NCI-H1436 (cell line): Measurements from ENCODE around the gene OR4C45.
"Not testable (repeated sequence)": the region's sequence is repeated elsewhere in the genome, so short reads cannot be mapped to it uniquely, and the experiment has no call there.

Experiments
- DNase-seq: peaks from one replicate; lab custom pipeline; 2025; lab: John Stamatoyannopoulos, UW

Gene OR4C45

DNA sequence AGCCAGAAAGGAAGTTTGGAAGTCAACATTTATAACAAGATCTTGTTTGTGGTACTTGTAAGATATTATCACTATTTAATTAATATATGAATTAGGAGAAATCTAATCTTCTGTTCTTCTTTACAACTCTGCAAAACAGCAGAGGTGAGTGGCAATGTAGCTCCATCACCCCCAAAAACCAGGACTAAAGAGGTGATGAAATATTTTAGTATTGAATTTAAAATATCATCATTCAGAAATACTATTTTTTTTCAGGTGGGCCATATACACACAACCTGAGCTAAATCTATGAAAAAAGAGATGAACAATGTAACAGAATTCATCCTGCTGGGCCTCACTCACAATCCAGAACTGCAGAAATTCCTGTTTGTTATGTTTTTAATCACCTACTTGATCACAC, at the start of gene OR4C45:
OR4C45 (plus strand) TSS at position 301 of the 400 bp plus-strand sequence.
- DNase-seq = no peak

DNA sequence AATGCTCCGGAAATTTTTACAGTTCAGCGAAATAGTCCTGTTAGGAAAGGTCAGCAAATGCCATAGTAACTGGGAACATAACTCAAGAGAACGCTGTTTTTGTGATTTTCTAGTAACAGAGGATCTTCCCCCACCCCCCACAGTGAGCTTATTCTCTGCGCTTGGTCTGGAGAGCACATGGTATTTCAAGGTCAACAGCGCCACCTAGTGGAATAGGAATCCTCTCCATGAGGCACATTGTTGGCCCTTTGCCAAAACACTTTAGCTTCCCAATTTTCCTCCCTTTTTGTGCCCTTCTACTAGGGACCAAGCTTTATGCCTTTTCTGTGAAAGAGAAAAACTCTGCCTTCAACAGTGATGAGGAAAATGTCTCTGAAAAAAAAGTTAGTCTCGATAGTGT, 37.1 kb upstream of the OR4C45 start:
- peak; percentile 57 for DNase-seq

DNA sequence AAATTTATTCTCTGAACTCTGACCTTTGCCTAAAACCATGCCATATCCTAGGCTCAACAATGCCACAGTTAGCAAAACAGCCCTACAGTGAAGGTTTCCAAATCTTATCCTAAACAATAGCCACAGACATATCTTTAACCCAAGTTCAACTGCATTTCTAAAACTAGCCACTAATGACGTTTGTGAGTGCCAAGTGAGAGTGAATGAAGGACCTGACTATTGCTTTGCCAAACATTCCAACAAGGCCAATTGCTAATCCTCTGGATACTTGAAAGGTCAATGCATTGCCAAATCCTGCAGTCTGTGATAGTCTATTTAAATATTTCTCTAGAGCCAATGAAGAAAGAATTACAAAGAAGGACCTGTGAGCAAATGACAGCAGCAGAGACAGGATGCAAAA, 2.5 kb upstream of the OR4C45 start:
- DNase-seq = no peak

DNA sequence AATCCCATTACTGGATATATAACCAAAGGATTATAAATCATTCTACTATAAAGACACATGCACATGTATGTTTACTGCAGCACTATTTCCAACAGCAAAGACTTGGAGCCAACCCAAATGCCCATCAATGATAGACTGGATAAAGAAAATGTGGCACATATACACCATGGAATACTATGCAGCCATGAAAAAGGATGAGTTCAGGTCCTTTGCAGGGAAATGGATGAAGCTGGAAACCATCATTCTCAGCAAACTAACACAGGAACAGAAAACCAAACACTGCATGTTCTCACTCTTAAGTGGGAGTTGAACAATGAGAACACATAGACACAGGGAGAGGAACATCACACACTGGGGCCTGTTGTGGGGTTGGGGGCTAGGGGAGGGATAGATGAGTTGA, 3.6 kb downstream of the OR4C45 start:
- not testable (repeated sequence) for DNase-seq

DNA sequence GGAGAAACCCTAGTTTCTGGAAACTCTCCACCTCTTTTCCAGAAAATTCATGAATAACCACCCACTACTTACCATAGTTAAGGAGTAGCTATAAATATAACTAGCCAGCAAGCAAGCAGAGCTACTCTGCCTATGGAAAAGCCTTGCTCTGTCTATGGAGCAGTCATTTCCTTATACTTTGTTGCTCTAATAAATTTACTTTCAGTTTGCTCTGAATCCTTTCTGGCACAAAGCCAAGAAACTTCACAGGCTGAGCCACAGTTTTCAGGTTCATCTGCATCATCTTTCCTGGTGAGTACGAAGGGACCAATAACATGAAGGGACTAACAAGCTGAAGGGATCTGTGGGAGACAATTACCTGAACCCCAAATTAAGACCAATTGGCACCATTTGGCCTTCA, 4.6 kb downstream of the OR4C45 start:
- DNase-seq = no peak

DNA sequence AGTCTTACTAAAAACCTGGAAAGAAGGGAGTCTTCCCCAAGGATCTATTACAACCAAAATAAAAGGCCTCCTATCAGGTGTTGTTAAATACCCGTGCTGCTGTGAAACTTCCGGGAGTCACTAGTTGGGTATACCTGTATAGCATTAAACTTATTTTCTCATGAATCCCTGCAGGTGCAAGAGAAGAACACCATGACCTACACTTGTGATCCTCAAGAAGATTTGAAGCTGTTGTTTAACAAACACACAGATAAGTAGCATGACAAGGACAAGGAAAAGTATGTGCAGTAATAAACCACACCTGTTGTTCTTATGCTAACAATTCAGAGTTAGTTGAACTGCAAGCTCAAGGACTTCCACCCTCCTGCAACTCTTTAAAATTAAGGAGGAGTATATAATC, 12.0 kb downstream of the OR4C45 start:
- no peak for DNase-seq

DNA sequence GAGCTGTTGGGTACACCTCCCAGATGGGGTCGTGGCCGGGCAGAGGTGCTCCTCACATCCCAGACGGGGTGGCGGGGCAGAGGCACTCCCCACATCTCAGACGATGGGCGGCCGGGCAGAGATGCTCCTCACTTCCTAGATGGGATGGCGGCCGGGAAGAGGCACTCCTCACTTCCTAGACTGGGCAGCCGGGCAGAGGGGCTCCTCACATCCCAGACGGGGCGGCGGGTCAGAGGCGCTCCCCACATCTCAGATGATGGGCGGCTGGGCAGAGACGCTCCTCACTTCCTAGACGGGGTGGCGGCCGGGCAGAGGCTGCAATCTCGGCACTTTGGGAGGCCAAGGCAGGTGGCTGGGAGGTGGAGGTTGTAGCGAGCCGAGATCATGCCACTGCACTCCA, 30.4 kb downstream of the OR4C45 start:
- not testable (repeated sequence) for DNase-seq

DNA sequence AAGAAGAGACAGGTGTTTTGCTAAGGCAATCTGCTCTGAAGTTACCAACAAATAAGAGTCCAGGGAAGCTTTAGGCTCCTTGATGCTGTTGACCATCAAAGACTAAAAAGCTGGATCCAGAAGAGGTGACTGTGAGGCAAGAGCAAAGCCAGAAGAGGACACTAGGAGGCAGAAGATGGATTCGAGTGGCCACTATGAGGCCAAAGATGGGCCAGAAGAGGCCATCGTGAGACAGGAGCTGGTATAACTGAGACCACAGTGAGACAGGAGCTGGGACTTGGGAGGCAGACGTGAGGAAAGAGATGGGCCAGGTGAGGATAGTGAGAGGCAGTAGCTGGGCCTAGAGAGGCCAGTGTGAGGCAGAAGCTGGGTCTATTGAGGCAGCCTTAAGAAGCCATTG, 37.7 kb downstream of the OR4C45 start:
- no peak for DNase-seq

DNA sequence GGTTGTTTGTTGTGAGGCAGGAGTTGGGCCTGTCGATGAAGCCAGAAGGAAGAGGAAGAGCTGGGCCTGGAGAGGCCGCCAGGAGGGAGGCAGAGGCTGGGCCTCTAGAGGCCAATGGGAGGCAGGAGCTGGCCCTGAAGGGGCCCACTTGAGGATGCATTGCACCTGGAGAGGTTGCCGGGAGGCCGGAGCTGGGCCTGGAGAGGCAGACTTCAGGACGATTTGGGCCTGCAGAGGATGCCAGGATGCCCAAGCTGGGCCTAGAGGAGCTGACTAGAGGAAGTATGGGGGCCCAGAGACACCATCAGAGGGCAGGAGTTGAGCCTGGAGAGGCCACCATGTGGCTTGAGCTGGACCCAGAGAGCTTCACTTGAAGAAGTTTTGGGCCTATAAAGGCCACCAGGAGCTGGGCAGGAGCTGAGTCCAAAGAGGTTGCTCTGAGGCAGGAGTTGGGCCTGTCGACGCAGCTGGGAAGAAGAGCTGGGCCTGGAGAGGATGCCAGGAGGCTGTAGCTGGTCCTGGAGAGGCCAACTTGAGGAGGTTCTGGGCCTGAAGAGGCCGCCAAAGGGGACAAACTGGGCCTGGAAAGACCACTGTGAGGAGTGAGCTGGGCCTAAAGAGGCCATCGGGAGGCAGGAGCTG, 39.0 kb downstream of the OR4C45 start:
- no peak for DNase-seq

DNA sequence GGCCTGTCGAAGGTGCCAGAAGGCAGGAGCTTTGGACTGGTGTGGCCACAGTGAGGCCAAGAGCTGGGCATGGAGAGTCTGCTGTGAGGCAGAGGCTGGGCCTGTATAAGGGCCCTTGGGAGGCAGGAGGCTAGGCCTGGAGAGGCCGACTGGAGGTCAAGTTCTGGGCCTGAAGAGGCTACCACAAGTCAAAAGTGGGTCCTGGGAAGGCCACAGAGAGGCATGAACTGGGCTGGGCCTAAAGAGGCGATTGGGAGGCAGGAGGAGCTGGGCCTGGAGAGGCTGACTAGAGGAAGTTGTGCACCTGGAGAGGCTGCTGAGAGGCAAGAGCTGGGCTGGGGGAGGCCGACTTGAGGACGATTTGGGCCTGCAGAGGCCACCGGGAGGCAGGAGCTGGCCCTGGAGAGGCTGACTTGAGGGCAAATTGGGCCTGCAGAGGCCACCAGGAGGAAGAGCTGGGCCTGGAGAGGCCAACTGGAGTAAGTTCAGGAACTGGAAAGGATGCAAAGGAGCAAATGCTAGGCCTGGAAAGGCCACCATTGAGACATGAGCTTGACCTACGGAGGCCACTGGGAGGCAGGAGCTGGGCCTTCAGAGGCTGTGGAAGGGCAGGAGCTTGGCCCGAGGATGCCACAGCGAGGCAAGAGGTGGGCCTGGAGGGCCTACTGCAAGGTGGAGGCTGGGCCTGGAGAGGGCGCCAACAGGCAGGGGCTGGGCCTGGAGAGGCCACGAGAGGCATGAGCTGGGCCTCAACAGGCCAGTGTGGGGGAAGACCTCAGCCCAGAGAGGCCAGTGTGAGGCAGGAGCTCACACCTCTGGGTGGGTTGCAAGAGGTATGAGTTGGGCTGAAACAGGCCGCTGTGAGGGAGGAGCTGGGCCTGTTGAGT, 39.8 kb downstream of the OR4C45 start:
- no peak for DNase-seq

DNA sequence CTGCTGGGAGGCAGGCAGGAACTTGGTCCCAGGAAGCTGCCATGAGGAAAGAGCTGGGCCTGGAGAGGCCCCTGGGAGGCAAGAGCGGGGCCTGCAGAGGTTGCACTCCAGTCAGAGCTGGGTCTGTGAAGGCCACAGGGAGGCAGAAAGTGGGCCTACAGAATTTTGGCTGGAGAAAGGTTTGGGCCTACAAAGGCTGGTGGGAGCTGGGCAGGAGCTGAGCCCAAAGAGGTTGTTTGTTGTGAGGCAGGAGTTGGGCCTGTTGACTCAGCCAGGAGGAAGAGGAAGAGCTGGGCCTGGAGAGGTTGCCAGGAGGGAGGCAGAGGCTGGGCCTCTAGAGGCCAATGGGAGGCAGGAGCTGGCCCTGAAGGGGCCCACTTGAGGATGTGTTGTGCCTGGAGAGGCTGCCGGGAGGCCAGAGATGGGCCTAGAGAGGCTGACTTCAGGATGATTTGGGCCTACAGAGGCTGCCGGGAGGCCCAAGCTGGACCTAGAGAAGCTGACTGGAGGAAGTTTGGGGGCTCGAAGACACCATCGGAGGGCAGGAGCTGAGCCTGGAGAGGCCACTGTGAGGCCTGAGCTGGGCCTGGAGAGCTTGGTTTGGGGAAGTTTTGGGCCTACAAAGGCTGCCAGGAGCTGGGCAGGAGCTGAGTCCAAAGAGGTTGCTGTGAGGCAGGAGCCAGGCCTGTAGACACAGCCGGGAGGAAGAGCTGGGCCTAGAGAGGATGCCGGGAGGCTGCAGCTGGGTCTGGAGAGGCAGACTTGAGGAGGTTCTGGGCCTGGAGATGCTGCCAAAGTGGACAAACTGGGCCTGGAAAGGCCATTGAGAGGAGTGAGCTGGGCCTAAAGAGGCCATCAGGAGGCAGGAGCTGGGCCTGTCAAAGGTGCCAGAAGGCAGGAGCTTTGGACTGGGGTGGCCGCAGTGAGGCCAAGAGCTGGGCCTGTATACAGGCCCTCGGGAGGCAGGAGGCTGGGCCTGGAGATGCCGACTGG, 40.7 kb downstream of the OR4C45 start:
- DNase-seq = no peak

DNA sequence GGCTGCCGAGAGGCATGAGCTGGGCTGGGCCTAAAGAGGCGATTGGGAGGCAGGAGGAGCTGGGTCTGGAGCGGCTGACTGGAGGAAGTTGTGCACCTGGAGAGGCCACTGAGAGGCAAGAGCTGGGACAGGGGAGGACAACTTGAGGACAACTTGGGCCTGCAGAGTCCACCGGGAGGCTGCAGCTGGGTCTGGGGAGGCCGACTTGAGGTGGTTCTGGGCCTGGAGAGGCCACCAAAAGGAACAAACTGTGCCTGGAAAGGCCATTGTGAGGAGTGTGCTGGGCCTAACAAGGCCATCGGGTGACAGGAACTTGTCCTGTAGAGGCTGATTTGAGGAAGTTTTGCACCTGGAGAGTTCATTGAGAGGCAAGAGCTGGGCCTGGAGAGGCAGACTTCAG, 41.5 kb downstream of the OR4C45 start:
- no peak for DNase-seq

DNA sequence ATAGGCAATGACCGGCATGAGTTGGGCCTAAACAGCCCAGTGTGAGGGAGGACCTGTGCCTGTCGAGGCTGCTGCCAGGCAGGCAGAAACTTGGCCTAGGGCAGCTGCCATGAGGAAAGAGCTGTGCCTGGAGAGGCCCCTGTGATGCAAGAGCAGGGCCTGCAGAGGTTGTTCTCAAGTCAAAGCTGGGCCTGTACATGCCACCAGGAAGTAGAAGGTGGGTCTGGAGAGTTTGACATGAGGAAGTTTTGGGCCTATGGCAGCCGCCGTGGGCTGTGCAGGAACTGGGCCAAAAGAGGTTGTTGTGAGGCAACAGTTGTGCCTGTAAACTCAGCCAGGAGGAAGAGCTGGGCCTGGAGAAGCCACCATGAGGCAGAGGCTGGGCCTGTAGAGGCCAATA, 43.2 kb downstream of the OR4C45 start:
- DNase-seq = no peak

DNA sequence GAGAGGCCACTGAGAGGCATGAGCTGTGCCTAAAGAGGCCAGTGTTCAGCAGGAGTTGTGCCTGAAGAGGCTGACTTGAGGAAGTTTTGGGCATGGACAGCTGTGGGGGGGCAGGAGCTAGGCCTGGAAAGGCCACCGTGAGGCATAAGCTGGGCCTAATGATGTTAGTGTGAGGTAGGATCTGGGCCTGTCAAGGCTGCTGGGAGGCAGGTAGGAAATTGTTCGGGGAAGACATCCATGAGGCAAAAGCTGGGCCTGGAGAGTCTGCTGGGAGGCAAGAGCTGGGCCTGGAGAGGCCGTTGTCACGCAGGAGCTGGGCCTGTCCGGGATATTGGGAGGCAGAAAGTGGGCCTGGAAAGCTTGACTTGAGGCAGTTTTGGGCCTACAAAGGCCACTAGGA, 44.9 kb downstream of the OR4C45 start:
- DNase-seq = no peak

DNA sequence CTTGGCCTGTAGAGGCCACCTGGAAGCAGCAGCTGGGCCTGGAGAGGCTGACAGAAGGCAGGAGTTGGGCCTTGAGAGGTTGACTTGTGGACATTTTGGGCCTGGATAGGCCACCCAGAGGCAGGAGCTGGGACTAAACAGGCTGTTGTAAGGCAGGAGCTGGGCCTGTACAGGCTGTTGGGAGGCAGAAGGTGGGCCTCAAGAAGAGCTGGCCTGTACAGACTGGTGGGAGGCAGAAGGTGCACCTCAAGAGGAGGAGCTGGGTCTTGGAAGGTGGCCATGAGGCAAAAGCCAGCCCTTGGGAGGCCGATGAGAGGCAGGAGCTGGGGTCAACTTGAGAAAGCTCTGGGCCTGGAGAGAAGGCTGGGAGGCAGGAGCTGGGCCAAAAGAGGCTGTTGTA, 45.3 kb downstream of the OR4C45 start:
- DNase-seq = no peak

DNA sequence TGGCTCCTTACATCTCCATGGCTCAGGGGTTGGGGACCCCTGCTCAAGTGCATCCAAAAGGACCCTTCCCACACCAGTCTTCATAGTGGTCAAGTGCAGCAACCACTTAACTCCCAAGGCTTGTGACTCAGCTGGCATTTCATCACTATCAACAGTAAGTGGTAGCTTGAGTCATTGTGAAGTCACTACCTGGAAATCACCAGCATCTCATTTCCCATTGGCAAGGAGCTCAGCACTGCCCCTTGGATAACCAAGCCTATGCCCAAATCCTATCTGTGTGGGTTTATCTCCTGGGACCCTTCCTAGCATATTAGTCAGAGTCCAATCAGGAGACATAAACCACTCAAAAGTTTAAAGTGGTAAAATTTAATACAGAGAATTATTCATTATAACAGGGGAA, 46.3 kb downstream of the OR4C45 start:
- DNase-seq = not testable (repeated sequence)

DNA sequence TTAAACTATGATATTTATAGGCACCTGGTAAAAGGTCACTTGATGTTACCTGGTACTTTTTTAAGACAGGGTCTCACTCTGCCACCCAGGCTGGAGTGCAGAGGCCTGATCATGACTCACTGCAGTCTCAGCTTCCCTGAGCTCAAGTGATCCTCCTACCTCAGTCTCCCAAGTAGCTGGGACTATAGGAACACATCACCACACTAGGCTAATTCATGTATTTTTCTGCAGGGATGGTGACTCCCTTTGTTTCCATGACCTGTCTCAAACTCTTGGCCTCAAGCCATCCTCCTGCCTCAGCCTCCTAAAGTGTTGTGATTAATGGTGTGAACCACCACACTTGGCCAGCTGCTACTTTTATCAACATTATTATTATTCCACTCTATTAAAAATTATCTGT, 47.6 kb downstream of the OR4C45 start:
- no peak for DNase-seq
